Ovary (tissue), 9 donors: ENCODE data around the gene FBXO36. TPM values are rescaled to one million over a fixed set of nuclear protein-coding genes. Genes with fewer than 3 reads are reported as not detected.

Experiments
- DNase-seq, 5 donors: peaks; one replicate each; pipeline ENCODE4 v3.0.0-alpha.2; 2019 to 2020
- H3K27ac ChIP-seq, 2 donors: fragments of 200-600 bp; one replicate each; pipeline versions ENCODE4 v1.5.1 to v1.8.0; 2019 to 2022
- H3K27me3 ChIP-seq: fragments of 200-600 bp; one replicate; pipeline ENCODE4 v1.8.0; 2022
- H3K36me3 ChIP-seq: fragments of 200-600 bp; sonication (generic); one replicate; pipeline ENCODE4 v1.5.1; 2019
- H3K4me1 ChIP-seq: one replicate; pipeline ENCODE4 v1.8.1; 2013; ENCODE audit warnings: mild to moderate bottlenecking, moderate library complexity; ENCODE audit not compliant: insufficient read depth
- H3K4me3 ChIP-seq: fragments of 200-600 bp; sonication (generic); one replicate; pipeline ENCODE4 v1.5.1; 2017
- H3K9me3 ChIP-seq, 2 donors: fragments of 200-600 bp in 1 of 2; sonication (generic) in 1 of 2; one replicate each; pipeline versions ENCODE4 v1.5.1 to v1.8.1; 2013 to 2019; ENCODE audit warnings: mild to moderate bottlenecking in 1 of 2, moderate library complexity in 1 of 2
- EP300 ChIP-seq: sonication (generic); formaldehyde crosslinking; IDR thresholded peaks from one replicate; pipeline ENCODE4 v1.6.1; 2017; ENCODE audit warnings: antibody characterized with exemption
- POLR2A ChIP-seq: fragments of 450-650 bp; IDR thresholded peaks from one replicate; pipeline ENCODE4 v1.6.1; 2017; ENCODE audit warnings: antibody characterized with exemption, mild to moderate bottlenecking, moderate library complexity
- WGBS, 3 donors: extraction: QIAGEN DNeasy Blood & Tissue Kit in 1 of 3; methylation state at CpG; one replicate each; pipeline versions ENCODE4 v1.1.5 to v1.1.7; 2013 to 2017; 5-methylcytosine and 5-hydroxymethylcytosine counted together
- intact Hi-C, 4 donors: fragments of 100-400 bp; cut with DNase I; formaldehyde crosslinking; loops; one replicate each; pipeline versions ENCODE4 v1.11.0 to v1.15.1; 2022 to 2023
- polyA plus RNA-seq, 2 donors: library from polyadenylated mRNA; stranded (reverse); fragments of 200-250 nt in 1 of 2; fragments of 350-450 nt in 1 of 2; fragmentation: Illumina TruSeq in 1 of 2; extraction: RNeasy Lipid Tissue Mini Kit (QIAGEN cat#74804) in 1 of 2; gene quantifications; one replicate each; pipeline ENCODE4 v1.2.3, GENCODE V29; 2013 to 2014
- total RNA-seq, 7 donors: library from RNA; depleted of rRNA in 2 of 7; stranded (reverse); fragments of >200 nt in 2 of 7; fragmentation: NEBNext Ultra II Directional in 3 of 7; extraction: Animal tissue kit (Norgen Biotek cat#: 25700) in 3 of 7; gene quantifications; one replicate each; pipeline versions ENCODE4 v1.1.0 to v1.2.4, GENCODE V29; 2016 to 2023
- TF ChIP-seq, protein P1 (sequence below), 3 donors: fragments of 450-650 bp in 2 of 3; fragments of 200-600 bp in 1 of 3; IDR thresholded peaks; one replicate each; pipeline versions ENCODE4 v1.5.1 to v1.8.0; 2016 to 2022; ENCODE audit warnings: antibody characterized with exemption in 3 of 3, mild to moderate bottlenecking in 1 of 3
- donor health status: DM: no; HTN: no; CAD: no; lungs with moderate emphysema.
- donor health status: DM: no; HTN: no; CAD: no.
- donor health status: Bipolar disorder and iron deficiency.
- donor health status: DM: yes; HTN: yes; CAD: no.
- donor health status: DM: no; HTN: no; CAD: no.
- donor health status: DM: yes; HTN: yes; CAD: no.

Gene FBXO36
- total and polyA plus RNA-seq, 9 donors, result 1.5 to 8.4 (median 3.7) TPM

DNA sequence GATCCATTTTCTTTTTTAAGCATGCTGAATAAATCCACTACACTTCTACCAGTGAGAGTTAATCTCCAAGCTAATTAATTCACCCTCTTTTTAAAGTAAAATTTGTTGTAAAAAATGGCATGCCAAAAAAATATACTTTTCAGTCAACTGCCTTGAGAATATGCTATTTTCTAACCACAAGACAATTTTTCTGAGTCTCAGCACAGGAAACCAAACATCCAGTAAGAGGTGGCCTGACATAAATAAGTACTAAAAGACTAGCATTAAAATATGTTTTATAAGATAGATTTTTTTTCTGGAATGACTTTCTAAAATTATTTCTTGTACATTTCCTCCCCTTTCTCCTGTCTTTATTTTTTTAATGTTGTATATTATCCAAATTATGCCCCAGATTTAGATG, 2.9 kb downstream of the FBXO36 start:
- no peak overlapping the region for H3K4me3 ChIP-seq
- intact Hi-C loops, result loop anchor here in 2 of 4 donors (10.0 kb wide), 1 partner anchor 120 kb away; no protein-coding TSS in a partner anchor
- H3K27ac ChIP-seq, result no peak overlapping the region
- no peaks in the 10 kb centered on the region for H3K36me3 ChIP-seq
- no peak for TF ChIP-seq EP300
- H3K27me3 ChIP-seq, result no peaks in the 10 kb centered on the region
- H3K9me3 ChIP-seq, result no peaks in the 10 kb centered on the region
- DNase-seq, result no peak
- peaks cover 1% of the 10 kb centered on the region for H3K4me1 ChIP-seq

DNA sequence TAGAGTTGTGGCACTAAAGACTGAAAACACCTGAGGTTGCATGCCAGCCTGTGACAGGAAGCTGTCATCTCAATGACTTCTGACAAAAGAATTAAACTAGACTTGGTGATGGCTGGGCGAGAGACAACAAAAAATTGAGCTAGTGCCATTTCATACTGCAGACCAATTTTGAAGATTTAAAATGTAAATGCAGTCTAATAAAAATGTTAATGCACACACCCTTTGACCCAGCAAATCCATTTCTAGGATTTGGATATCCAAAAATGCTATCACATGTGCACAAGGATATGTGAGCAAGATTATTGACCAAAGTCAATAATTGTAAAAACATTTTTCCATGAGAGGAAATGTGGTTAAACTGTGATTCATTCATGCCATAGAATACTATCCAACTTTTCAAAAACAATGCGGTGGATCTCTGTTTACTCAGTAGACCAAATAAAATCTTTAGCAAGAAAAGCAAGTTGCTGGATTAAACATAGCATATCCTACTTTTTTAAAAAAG, 5.6 kb downstream of the FBXO36 start:
- no peaks in the 10 kb centered on the region for H3K4me1 ChIP-seq
- no peak overlapping the region for H3K4me3 ChIP-seq
- no peak for DNase-seq
- TF ChIP-seq POLR2A (no peak), EP300 (no peak)
- no peaks in the 10 kb centered on the region for H3K27me3 ChIP-seq
- H3K9me3 ChIP-seq, result no peaks in the 10 kb centered on the region
- no peak overlapping the region for H3K27ac ChIP-seq
- H3K36me3 ChIP-seq, result no peaks in the 10 kb centered on the region
- intact Hi-C loops, result loop anchor here in 2 of 4 donors (10.0 kb wide), 1 partner anchor 123 kb away; no protein-coding TSS in a partner anchor
- 72 to 81% (median 79%) methylated on average over 2 of the region's 2 CpGs for WGBS, 3 donors

DNA sequence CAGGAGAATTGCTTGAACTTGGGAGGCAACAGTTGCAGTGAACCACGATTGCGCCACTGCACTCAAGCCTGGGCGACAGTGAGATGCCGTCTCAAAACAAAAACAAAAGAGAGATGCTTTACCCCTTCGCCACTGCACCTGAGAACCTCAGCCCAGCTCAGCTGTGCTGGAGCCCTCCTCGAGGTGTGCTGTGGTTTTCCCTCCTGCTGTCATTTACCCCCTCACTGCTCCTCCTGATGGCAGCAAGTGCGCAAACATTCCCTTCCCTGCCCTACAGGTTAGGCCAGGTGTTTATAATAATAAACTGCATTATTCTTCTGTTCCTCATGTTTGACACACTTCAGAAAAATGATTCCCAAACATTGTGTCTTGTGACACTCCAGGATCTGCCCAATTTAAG, 8.4 kb downstream of the FBXO36 start:
- no peak overlapping the region for H3K27ac ChIP-seq
- TF ChIP-seq POLR2A (no peak), EP300 (no peak)
- TF ChIP-seq, protein P1, sequence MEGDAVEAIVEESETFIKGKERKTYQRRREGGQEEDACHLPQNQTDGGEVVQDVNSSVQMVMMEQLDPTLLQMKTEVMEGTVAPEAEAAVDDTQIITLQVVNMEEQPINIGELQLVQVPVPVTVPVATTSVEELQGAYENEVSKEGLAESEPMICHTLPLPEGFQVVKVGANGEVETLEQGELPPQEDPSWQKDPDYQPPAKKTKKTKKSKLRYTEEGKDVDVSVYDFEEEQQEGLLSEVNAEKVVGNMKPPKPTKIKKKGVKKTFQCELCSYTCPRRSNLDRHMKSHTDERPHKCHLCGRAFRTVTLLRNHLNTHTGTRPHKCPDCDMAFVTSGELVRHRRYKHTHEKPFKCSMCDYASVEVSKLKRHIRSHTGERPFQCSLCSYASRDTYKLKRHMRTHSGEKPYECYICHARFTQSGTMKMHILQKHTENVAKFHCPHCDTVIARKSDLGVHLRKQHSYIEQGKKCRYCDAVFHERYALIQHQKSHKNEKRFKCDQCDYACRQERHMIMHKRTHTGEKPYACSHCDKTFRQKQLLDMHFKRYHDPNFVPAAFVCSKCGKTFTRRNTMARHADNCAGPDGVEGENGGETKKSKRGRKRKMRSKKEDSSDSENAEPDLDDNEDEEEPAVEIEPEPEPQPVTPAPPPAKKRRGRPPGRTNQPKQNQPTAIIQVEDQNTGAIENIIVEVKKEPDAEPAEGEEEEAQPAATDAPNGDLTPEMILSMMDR (IDR thresholded peaks at IDR 0.05), result no peak
- no peaks in the 10 kb centered on the region for H3K27me3 ChIP-seq
- intact Hi-C loops, result no loop called here
- H3K4me1 ChIP-seq, result no peaks in the 10 kb centered on the region
- H3K36me3 ChIP-seq, result no peaks in the 10 kb centered on the region
- no peaks in the 10 kb centered on the region for H3K9me3 ChIP-seq
- no peak for DNase-seq
- WGBS, 3 donors, result 91 to 92% (median 92%) methylated on average over 7 of the region's 7 CpGs
- H3K4me3 ChIP-seq, result no peak overlapping the region

DNA sequence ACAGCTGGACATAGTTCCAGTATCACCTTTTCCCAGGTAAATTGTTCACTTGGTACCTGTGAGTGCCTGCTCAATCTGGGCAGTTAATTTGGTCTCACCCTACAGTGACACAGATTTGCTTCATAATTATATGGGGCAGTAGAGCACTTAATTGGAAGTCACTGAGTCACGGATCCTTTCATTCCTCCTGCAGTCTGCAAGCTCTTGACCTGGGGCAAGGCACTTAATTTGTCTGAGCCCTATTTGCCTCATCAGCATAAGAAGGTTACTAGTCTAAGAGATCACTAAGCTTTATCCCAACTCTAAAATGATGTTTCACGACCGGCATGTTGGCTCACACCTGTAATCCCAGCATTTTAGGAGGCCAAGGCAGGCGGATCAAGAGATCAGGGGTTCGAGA, 8.9 kb downstream of the FBXO36 start:
- Histone ChIP-seq H3K27me3 (no peaks in the 10 kb centered on the region), H3K4me1 (no peaks in the 10 kb centered on the region), H3K9me3 (no peaks in the 10 kb centered on the region), H3K27ac (no peak overlapping the region), H3K36me3 (no peaks in the 10 kb centered on the region), H3K4me3 (no peak overlapping the region)
- no peak for DNase-seq
- 91 to 98% (median 95%) methylated on average over 5 of the region's 5 CpGs for WGBS, 3 donors
- intact Hi-C loops, result no loop called here
- TF ChIP-seq EP300, result no peak
- TF ChIP-seq, protein P1 (IDR thresholded peaks at IDR 0.05), result no peak
- no peak for TF ChIP-seq POLR2A

DNA sequence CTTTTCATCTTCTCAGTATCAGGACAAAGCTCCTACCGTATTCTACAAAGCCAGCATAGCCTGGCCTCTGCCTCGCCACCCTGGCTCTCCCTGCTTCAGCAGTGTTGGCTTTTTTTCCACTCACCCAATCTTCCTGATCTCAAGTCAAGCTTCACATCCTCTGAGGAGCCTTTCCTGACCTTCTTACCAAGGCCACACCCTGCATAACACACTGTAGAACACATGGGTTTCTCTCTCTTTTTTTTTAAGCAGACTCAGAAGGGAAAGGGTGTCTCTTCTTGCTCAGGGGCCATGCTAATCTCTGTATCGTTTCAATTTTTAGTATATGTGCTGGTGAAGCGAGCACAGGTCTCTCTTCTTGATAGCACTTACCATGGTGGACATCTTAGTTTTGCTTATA, 15.2 kb downstream of the FBXO36 start:
- Histone ChIP-seq H3K4me1 (no peaks in the 10 kb centered on the region), H3K27me3 (no peaks in the 10 kb centered on the region), H3K9me3 (no peaks in the 10 kb centered on the region), H3K27ac (no peak overlapping the region), H3K4me3 (no peak overlapping the region), H3K36me3 (no peaks in the 10 kb centered on the region)
- intact Hi-C loops, result no loop called here
- DNase-seq, result no peak
- TF ChIP-seq EP300 (no peak), POLR2A (no peak)
- TF ChIP-seq, protein P1 (IDR thresholded peaks at IDR 0.05), result no peak
- WGBS, 3 donors, result 82 to 88% (median 88%) methylated on average over 4 of the region's 4 CpGs
